A549 treated with CpdA at 1 μM for 4 hours (cell line): ENCODE results near the gene ODR4. TPM values are rescaled to one million over a fixed set of nuclear protein-coding genes. Genes with fewer than 3 reads are reported as not detected.

Experiments
- total RNA-seq: library from RNA; stranded (reverse); fragments of 200-300 nt; extraction: Qiagen RNA extraction; gene quantifications from 5 replicates; pipeline ENCODE4 v1.2.3, GENCODE V29; 2022; ENCODE audit warnings: low read depth

ODR4 gene
- 16.1 to 19.1 TPM (median 18.0 TPM) in 5 replicates for total RNA-seq

DNA sequence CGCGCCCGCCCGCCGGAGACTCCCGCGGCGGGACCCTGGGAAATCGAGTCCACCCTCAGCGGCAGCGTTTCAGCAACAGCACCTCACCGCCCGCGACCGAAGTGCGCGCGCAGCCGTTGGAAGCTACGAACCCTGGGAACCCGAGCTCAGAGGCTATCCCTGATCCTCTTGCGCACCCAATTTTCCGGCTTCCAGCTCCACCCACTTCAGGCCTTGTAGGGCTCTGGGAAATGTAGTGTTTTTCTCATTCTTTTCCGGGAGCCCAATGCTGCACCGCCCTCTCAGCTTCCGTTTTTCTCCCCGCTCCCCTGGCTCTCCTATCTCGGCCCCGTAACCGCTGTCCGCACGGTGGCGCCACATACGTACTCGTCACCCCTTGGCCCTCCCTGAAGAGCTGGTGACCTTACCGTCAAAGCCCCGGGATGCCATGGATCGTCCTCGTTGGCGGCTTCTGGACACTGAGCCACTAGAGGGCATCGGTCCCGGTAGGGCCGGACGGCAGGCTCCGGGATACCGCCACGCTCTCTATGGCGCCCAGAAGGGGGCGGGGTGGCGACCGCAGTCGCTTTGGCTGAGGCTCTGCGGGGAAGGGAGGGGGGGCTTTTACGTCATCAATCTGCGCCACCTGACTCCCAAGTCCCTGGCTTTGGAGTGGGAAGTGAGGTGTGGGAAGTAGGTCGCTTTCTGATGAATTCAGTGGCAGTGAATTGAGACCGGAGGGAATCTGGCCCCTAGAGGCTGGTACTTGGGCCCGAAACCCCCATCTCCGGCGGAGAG is at the start of gene ODR4, which contains the start of gene TPR:
Gene ODR4 (plus strand): TSS at position 687 of the 777 bp plus-strand sequence. CDS start 3,948 bp downstream, outside the sequence.
Gene TPR (minus strand): TSS at position 102 of the 777 bp plus-strand sequence. CDS start 225 bp downstream, outside the sequence.

DNA sequence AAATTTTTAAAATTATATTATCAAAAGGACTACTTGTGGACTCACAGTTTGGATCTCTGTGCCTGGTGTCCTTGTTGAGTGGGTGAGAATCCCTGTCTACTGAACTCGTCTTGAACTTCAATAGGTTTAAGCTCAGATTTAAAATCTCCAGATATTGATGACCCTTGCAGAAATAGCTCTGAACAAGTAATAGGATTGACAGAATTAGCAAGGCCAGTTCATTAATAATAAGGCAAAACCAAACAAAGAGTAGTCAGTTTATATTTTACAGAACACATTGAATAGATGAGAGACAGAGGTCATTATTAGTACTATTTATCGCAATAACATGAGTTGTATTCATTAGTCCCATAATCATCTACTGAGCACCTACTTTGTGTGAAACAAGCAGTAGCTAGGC is 85.4 kb downstream of the ODR4 start, which contains the start of gene PDC:
Gene PDC (minus strand): TSS at position 101 of the 400 bp plus-strand sequence. CDS start 11,655 bp downstream, outside the sequence.

Other genes starting within 250 kb of the ODR4 start
- gene PRG4, start 79.6 kb upstream of the ODR4 start, total RNA-seq, result 0.08 to 0.16 TPM (median 0.12 TPM) in 5 replicates
- 45.5 to 52.4 TPM (median 49.2 TPM) in 5 replicates for gene TPR, start 585 bp upstream of the ODR4 start, total RNA-seq
- gene PDC, start 85.3 kb downstream of the ODR4 start, total RNA-seq, result not detected in 5 replicates